Ishikawa (cell line): ENCODE data around the gene KMT2D.

Experiments
- NFIC ChIP-seq: IDR thresholded peaks from 2 replicates; pipeline ENCODE4 v1.6.1; 2012
- YY1 ChIP-seq: IDR thresholded peaks from 2 replicates; pipeline ENCODE4 v1.6.1; 2012; ENCODE audit warnings: low read depth
- TF ChIP-seq, protein P1 (sequence below): IDR thresholded peaks from 2 replicates; pipeline ENCODE4 v1.6.1; 2012

DNA sequence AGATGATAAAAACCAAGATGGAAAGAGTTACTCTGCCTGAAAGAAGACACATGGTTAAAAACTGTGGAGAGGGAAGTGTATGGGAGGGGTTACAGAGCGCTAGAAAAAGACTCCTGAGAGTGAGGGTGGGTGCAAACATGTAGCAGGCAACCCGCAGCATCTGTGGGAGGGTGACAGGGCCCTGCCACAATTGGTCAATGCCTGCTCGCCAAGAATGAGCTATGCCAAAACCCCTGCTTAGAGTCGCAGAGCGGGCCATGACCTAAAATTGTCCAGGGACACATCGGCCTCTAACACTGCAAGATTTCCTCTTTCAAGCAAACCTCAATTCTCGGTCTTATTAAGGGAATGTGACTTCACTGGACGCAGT is 42.7 kb downstream of the KMT2D start:
- TF ChIP-seq YY1 (no peak), NFIC (no peak)
- TF ChIP-seq, protein P1, sequence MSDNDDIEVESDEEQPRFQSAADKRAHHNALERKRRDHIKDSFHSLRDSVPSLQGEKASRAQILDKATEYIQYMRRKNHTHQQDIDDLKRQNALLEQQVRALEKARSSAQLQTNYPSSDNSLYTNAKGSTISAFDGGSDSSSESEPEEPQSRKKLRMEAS = no peak; the same call in 1 of the 2 replicates
